HL-60/S4 treated with retinoic acid at 250 ng/mL for 4 days and 3 days (cell line): ENCODE results near the gene ZKSCAN8.

Experiments
- in situ Hi-C: fragments of 300-500 bp; cut with MboI; formaldehyde crosslinking; loops from 2 replicates; pipeline ENCODE4 v1.7.0; 2022; ENCODE audit warnings: low sequenced_read_pairs

ZKSCAN8 gene

DNA sequence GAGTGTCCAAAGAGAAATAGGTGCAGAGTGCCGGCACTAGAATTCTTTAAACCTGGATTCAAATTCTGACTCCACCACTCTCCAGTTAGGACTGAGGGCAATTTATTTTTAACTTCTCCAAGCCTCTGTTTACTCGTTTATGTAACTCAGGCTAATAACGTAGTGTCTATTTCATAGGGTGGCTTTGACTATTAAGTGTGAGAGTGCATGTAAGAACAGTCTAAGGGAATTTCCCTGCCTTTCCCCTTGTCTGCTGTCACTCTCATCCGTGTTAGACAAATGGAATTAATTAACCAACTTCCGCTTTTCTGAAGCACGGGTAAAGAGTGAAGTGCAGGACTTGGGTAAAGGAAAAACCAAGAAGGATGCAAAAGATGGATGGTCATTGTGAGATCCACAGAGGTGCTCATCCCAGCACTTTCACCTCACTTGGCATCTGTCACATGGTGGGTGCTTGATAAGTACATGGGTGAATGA, 4.1 kb upstream of the ZKSCAN8 start:
- in situ Hi-C loops, result loop anchor here (10.0 kb wide), 1 partner anchor 217 kb away; no protein-coding TSS in a partner anchor

DNA sequence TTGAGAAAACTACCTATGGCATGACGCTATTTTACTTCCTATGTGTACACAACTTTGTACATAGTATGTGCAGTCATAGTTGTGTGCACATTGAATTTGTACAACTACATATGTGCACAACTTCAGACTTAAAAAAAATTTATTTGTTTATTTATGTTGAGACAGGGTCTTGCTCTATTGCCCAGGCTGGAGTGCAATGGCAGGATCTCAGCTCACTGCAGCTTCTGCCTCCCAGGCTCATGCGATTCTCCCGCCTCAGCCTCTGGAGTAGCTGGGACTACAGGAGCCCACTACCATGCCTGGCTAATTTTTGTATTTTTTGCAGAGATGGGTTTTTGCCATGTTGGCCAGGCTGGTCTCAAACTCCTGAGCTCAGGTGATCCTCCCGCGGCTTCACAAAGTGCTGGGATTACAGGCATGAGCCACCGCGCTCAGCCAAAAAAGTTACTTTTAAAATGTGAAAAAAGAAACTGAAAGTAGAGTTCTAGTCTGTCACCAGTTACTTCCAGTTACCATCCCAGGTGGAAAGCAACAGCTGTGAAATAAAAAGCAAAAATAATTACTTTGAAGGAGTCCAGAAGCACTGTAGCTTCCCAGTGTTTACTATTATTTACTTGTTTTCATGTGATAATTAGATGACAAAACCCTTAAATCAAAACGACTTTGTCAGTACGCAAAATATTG, 1.7 kb upstream of the ZKSCAN8 start:
- in situ Hi-C loops, result loop anchor here (10.0 kb wide), 1 partner anchor 215 kb away; no protein-coding TSS in a partner anchor

DNA sequence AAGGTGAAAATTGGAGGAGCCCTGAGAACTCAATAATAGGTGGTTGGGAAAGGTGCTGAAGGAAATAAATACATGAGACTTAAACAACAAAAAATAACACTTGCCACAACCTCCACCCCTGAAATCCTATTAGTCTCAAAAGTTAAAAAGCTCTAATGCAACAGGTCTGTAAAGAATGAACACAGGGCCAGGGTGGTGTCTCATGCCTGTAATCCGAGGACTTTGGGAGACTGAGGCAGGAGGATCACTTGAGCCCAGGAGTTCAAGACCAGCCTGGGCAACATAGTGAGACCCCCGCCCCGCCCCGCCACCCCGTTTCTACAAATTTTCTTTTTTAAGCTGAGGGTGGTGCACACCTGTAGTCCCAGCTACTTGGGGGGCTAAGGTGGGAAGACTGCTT, 1.1 kb upstream of the ZKSCAN8 start:
- in situ Hi-C loops, result no loop called here

DNA sequence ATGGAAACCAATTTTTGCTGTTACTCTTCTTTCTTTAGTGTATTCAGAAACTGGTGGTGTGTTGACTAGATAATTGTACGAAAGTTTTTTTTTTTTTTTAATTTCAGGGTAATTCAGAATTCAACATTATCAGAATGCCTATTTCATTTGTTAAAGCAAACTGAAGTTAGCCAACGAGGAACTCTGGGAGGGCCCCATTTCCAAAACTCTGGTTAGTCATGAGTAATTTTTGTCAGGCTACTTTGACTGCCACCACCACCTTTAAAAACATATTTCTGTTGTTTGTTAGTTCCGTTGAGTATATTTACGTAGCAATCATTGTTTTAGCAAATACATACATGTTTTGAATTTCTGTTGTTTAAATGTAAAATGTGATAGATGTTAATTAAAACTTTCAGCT, 763 bp downstream of the ZKSCAN8 start:
- in situ Hi-C loops, result no loop called here

GRCh38 chr6:28145231-28145630, 3.5 kb downstream of the ZKSCAN8 start:
- in situ Hi-C loops, result no loop called here

DNA sequence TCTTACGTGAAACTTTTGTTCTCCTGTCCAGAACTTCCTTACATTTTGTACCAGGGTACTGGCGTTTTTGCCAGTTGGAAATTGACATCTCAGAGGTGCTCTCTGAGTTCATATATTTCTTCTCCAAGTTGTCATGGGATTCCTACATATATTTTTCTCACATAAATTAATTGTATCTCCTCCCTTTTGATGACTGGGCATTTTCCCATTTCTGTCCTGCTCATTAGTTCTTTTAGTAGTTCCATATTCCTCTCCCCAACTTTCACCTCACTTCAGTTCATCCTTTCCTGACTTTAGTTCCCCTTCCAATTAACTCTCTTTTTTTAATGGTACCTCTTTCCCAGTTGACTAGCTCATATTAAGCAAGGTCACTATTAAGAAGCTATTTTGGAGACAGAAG, 10.8 kb downstream of the ZKSCAN8 start:
- in situ Hi-C loops, result no loop called here

DNA sequence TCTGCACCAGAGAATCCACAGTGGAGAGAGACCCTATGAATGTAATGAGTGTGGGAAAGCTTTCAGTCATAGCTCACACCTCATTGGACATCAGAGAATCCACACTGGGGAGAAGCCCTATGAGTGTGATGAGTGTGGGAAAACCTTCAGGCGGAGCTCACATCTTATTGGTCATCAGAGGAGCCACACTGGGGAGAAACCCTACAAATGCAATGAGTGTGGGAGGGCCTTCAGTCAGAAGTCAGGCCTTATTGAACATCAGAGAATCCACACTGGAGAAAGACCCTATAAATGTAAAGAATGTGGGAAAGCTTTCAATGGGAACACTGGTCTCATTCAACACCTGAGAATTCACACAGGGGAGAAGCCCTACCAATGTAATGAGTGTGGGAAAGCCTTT, 11.9 kb downstream of the ZKSCAN8 start:
- in situ Hi-C loops, result no loop called here

GRCh38 chr6:28154357-28154756, 12.7 kb downstream of the ZKSCAN8 start:
- in situ Hi-C loops, result no loop called here

- in situ Hi-C loops, result no loop called here
These were observed 16.6 kb downstream of the ZKSCAN8 start for GRCh38 chr6:28158318-28158717.

- in situ Hi-C loops, result no loop called here
These were observed 17.4 kb downstream of the ZKSCAN8 start for GRCh38 chr6:28159029-28159607.

- in situ Hi-C loops, result no loop called here
These were observed 18.6 kb downstream of the ZKSCAN8 start for GRCh38 chr6:28160233-28160632.

- in situ Hi-C loops, result no loop called here
These were observed 19.9 kb downstream of the ZKSCAN8 start for GRCh38 chr6:28161410-28162079.

DNA sequence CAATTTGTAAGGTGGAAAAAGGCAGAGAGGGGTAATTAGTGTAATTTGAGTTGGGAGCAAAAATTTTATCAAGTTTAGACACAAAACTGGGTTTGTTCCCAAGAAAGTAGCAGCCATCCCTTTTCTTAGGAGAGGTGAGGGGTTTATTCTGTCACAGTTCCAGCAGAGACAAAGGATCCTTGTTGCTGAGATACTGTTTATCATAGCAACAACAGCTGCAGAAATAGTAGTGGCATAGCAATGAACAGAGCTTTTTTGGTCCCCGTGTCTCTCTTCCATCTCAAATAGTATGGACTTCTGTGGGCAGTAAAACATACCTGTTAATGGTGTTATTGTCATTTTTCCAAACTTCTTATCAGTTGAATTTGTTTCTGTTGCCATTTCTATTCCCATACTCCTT, 23.9 kb downstream of the ZKSCAN8 start:
- in situ Hi-C loops, result no loop called here

DNA sequence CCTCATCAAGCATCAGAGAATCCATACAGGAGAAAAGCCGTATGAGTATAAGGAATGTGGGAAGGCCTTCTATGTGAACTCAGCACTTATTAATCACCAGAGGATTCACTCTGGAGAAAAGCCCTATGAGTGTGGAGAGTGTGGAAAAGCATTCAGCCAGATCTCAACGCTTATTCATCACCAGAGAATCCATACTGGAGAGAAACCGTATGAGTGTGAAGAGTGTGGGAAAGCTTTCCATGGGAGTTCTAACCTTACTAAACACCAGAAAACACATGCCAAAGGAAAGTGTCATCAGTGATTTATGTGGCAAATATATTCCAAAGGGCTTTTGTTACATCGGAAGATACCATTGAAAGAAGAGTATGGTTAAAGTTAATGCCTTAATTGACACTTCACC, 25.4 kb downstream of the ZKSCAN8 start:
- in situ Hi-C loops, result no loop called here

DNA sequence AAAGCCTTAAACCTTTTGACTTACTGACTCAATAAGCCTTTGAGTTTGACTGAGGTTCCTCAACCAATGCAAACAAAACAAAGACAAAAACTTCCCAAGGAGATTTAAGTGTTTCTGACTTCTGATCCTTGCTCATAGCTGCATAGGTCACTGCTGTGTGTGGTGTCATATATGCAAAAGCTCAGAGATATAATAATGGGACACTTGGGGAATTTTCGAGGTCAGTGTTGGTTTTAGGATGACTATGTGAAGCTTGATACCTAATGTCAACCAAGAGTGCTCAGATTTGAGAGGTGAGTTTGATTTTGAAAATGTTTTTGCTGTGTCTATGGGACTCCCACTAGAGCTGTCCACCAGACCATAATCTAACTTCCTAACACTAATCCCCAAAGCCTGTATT, 26.2 kb downstream of the ZKSCAN8 start:
- in situ Hi-C loops, result no loop called here

- in situ Hi-C loops, result no loop called here
These were observed 29.6 kb downstream of the ZKSCAN8 start for GRCh38 chr6:28171271-28171670.

GRCh38 chr6:28172006-28172405, 30.3 kb downstream of the ZKSCAN8 start:
- in situ Hi-C loops, result no loop called here

DNA sequence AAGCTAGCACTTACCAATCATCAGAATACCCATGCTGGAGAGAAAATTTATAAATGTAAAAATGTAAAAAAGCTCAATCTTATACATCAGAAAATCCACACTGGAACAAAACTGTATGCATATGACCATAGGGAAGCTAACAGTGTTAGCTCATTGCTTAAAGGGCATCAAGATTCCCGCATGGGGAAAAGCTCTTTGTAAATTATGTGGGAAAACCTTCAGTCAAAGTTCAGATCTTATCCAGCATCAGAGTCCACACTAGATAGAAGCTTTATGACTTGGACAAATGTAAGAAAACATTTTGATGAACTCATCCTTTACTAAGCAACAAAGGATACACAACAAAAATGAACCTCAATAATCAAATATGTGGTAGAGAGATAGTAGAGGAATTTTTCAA, 34.7 kb downstream of the ZKSCAN8 start:
- in situ Hi-C loops, result no loop called here

GRCh38 chr6:28182255-28182654, 40.6 kb downstream of the ZKSCAN8 start:
- in situ Hi-C loops, result no loop called here

- in situ Hi-C loops, result no loop called here
These were observed 46.7 kb downstream of the ZKSCAN8 start for GRCh38 chr6:28188111-28188979.

GRCh38 chr6:28200020-28200419, 58.3 kb downstream of the ZKSCAN8 start:
- in situ Hi-C loops, result no loop called here
